Activated CD4-positive, alpha-beta T cell treated with anti-CD3 and anti-CD28 coated beads, Interleukin-2, amount 50 U/mL, for 4 hours (primary cell): ENCODE data around the gene AK8.

Source experiments
- DNase-seq, 2 experiments: peaks; one replicate each; pipeline ENCODE4 v3.0.0-alpha.2; 2020

Gene AK8

DNA sequence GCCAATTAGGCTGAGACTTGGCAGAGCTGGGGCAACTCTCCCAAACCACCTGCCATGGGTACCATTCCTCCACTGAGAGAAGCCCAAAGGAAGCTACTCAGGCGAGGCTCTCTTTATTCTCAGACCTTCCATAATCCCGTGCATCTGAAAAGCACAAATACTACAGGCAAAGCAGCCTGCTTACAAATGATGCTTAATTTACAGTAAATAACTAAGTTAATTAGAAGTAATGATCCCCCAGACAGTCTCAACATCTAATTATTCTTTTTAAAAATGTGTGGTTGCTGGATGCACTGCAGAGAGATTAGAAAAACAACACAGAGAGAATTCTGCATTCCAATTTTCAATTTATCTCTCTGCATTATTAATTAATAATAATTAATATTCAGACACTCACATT, 53.1 kb downstream of the AK8 start:
- no peak for DNase-seq

DNA sequence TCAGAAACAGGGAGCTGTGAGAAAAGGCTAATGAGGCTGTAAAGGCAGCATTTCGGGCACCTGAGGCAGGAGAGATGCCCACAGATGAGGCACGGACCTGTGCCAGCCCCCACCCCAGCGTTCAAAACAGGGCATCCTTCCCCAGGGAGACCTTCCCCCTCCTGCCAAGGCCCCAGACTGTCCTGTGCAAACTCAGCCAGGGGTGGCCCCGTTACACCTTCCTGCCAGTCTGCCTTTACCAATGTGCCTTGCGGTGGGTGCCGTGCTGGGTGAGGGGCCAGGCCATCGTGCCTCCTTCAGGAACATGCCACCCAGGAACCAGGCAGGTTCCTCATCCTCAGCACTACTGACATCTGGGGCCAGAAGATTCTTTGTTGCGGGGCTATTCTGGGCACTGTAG, 53.9 kb downstream of the AK8 start:
- no peak for DNase-seq

DNA sequence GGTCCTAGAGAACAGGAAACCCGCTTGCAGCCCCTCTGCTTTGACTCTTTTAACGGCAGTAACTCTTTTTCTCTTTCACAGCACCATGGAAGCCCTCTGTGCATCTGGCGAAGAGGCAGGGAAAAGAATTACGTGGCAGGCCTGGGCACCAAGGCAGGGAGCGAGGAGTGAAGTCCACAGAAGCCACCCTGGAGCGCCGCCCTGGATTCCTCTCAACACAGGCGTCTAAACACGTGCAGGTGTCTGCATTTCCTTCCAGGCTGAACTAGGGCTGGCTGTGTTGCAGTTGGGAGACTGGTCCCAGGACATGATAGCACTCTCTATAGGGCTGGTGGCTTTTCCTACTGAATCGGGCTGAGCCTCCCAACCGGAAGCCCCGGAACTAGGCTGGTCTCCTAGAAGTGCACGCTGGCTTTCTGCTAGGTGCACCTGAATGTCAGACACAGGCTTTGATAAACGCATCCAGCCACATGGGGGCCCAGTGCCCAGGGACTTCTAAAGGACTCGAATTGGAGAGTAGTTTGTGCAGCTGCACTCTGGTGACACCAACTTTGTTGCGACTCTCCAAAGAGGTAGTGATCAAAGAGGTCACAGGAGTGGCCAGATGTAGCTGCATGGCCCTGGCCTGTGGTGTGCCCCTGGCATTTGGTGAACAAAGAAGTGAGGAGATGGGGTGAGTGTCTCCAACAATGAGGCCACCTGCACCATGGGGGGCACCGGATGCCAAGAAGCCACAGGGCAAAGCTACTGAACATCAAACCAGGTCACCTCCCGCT, 54.5 kb downstream of the AK8 start:
- no peak for DNase-seq

DNA sequence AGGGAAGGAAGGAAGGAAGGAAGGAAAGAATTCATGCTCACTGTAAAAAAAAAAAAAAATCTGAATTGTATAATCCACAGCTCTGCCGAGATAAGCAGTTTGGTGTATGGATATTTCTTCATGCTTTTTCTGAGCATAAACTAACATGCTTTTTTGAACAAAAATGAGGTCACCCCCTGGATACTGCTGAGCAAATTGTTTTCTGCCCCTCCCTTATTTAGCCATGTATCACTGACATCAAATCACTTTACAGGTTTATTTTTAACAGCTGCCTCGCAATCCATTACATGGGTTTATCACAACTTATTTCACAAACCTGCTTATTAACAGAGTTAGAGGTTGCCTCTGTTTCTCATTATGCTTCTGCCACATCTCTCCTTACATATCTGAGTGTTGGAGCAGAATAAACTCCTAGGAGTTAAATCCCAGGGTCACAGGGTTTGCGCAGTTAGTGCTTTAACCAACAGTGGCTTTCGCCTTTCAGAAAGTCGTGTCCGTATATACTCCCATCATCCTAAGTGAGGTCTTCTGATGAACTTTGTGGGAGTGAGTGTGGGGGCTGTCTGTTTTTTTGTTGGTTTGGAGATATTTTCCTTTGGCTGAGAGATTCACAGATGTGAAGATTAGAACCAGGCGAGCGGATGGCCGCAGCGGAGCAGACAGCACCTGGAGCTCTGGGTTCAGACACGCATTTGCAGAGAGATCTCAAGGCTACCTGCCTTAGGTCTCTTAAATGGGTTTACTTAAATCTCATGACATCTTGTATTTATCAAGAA, 57.7 kb downstream of the AK8 start:
- DNase-seq, result no peak

DNA sequence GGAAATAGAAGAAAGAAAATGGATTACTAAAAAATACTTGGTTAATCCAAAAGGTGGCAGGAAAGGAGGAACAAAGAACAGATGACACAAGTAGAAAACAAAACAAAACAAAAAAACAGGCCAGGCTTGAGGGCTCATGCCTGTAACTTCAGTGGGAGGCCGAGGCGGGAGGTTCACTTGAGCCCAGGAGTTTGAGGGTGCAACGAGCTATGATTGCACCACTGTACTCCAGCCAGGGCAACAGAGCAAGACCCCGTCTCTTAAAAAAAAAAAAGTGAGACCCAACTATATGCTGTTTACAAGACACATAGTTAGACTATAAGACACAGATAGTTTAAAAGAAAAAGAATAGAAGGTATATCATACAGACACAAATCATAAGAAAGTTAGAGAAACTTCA, 59.5 kb downstream of the AK8 start:
- no peak for DNase-seq

DNA sequence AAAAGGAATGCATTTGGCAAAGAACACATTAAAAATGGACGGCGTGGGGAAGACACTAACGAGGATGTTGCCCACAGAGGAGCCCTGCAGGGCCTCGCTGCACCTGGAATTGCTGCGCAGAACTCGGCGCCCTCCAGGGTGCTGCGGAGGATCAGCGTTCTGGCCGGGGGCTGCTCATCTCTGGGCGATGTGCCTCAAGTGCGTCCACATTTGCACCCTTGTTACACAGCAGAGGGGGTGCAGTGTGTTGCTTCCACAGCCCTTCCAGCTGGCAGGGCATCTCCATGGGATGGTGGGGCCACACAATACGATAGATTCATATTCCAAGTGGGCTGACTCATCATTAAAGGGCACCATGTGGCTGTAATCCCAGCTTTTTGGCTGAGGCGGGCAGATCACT, 63.1 kb downstream of the AK8 start:
- DNase-seq, result no peak

DNA sequence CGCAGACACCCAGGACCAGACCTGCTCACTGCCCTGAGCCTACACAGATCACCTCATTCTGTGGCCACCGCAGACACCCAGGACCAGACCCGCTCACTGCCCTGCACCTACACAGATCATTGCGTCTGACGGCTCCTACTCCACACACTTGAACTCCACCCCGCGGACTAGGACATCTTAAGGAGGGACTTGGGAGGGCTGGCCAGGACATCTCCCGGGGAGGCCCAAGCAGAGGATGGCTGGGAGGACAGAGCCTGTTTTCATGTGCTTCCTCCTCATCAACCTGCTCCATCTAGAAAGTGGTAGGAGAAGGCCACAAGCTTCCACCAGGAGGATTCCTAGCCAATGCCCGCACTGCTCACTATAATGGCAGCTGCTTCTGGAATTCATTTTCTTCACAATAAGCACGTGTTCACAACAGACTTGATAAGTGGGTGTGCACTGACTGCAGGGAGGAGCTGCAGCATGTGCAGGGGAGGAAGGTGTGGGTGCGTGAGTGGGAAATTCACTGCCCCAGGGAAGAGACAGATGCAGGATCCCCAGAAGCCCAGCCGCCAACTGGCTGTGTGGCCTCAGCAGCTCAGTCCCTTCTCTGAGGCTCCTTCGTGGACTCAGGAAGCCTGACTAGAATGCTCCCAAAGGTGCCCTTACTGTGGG, 64.8 kb downstream of the AK8 start:
- DNase-seq, result no peak

DNA sequence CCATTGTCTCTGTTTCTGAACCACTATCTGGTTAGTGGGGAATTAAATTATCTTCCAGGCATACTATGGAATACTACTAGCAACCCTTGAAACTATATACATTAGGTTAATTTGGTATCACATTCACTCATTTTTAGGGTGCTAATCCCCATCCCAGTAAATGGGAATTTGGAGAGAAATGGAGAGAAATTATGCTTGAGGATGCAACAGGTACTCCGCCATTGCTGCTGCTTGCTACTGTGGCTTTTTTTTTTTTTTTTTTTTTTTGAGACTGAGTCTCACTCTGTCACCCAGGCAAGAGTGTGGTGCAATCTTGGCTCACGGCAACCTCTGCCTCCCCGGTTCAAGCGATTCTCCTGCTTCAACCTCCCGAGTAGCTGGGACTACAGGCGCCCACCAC, 66.1 kb downstream of the AK8 start:
- no peak for DNase-seq

DNA sequence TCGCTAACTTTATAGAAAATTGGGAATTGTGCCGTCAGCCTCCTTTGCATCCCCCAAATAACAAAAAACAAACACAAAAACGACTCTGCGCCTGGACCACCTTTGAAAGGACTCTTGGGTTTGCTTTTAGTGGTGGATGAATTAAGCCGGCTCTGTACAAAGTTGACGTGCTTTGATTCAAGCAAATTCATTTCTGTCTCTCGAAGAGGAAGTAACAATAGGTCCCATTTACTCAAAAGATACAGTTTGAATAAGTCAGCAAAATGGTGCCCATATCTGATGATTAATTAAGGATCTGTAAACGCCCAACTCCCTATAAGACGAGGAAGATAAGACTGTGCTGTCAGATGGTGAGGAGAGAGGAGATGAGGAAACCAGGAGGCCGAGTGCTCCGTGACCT, 67.8 kb downstream of the AK8 start:
- DNase-seq, result no peak

DNA sequence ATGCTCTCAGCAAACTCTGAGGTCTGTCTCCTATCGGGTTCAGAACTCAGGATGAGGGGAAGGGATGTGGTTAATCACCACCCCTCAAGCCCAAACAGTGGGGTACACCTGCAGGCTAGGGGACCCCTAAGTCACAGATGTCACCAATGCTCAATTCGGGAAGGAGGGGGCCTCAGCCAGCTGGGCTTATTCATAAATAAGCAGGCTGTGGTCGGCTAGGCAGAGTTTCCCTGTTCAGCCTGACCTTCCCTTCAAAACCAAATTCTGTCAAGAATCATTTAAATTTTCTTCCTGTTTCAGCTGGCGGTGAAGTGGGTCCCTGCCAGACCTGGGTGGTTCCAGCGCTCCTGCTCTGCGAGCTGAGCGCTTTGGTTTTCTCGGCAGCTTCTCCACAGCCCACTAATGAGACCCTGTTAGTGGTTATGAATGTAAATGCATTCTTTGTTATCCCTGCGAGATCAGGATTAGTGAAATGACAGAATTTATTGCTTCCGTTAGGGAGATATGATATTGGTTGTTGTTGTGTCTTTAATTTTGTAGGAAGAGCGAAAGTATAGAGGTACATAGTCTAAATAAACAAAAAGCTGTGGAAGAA, 68.3 kb downstream of the AK8 start:
- no peak for DNase-seq

DNA sequence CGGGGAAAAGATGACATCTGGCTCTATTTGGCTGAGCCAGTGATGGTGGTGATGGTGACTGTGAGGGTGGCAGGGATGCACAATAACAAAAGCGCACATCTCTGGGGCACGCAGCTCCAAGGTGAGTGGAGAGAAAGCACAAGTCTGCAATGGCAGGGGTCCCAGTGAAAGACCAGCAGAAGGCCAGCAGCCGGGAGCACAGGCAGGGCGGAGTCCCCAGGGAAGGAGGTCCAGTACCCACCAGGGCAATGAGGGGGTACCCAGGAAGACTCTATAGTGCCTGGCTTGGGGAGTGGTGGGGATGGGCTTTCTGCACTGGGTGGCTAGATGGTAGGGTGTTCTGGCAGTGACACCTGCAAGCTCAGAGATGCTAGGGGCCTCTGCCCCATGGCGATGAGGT, 69.4 kb downstream of the AK8 start:
- no peak for DNase-seq

DNA sequence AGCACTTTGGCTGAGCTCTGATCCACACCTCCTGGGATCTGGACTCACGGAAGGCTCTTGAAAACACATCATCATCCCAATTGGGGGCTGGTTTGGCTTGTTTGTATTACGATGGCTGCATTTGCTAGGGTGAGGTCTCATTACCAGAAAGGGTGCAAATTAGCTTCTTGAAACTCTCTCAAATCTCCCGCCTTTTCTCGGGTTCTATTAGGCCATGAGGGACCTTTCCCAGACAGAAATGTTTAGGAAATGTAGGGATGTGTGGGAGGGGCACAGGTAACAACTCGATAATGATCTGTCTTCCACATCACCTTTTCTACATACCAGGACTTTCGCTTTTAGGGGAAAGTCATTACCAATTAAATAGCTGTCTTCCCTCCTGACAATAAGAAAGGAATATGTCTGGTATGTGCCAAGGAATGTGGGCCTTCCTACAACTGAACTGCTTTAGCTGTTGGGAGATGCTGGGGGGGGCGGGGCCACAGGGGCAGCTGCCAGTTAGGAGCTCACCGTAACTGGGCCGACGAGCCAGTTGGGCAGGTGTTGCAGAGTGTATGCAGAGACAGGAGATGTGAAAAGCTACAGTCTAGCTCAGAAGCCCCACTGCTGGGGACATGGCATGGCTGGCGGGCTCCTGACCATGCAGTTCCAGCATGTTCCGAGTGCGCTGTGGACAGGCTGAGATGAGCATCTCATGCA, 71.2 kb downstream of the AK8 start:
- no peak for DNase-seq

DNA sequence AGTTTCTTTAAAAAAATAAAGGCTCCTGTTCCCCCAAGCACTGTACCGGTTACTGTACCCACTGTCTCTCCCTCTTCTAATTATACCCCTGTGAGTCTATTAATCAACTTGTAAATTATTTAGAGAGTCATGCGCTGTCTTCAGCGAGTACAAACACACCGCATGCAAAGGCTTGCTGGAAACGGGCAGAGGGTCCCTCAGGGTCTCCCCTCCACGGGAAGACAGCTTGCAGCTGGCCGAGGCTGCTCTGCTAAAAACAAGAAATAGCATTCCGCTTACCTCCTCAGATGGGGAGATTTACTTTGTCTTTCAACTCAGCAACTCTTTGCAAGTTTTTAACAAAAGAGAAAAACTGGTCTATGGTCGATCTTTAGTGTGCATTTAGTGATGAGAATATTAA, 71.8 kb downstream of the AK8 start:
- no peak for DNase-seq

DNA sequence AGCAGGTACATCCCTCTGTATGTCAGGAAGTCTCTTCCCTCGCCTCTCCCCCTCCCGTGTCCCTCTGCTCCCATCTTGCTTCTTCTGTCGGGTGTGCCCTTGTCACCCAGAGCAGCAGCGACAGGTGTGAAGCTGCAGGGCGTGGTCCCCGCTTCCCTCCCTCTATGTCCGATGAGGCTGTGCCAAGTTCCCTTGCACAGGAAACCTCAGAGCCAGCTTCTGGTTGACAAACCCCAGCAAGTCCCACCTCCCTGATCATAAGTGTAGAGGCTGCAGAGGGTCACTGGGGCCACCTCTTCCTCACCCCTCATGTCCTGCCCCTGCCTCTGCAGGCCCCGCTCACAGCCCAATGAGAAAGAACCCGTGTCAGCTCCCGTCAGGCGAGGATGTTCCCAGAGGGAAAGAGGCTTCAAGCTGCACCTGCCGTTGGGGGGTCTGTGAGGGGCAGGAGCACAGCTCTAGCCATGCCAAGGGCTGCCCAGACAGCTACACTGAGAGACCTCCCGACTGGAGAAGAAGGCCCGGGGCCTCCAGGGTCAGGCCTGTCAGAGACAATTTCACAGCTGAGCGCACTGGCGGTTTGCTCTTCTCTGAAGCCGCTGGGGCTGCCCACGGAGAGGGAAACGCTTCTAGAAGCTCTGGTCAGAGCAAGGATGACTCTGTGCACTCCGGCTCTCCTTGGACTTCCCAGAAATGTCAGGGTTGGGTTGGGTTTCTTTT, 73.3 kb downstream of the AK8 start:
- no peak for DNase-seq

DNA sequence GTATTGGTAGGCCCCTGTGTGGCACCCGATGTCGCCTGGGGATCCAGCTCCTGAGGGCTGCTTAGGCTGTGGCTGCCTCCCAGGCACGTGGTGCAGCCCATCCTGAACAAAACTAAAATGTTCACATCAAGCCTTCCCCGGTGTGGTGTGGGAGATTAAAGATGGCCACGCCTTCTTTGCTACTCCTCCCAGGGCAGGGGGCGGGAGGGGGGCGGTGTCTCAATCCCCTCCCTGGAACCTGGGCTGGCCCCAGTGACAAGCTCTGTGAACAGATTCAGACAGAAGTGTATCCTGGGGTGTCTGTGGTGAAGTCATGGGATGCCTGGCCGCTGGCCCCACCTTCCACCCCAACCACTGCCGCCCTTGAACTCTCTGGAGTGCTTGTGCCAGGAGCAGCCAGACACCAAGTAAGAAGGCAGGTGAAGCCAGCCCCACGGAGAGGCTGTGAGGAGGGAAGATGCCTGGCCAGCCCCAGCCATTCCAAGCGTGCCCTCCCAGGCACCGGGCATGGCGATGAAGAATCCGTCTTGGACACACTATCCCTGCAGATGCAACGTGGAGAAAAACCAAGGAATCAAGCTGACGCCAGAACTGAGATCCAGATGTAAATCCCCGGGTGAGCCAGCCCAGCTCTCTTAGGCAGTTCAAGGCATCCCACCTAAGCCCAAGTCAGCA, 75.8 kb downstream of the AK8 start:
- DNase-seq, result no peak

DNA sequence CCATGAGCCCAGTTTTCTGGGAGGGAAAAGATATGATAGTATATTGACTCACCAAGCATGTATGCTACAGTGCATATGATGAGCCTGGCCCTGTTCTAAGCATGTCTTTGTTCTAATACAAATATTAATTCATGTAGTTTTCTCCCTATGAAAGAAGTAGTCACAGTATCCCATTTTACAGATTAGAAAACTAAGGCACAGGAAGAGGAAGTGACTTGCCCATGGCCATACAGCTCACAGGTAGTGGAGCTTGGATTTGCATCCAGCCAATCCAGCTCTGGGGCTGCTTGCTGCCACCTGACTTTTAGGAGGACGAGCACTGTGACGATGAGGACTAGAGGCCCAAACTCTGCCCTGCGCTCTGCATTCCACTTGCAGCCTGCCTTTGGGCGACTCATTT, 76.4 kb downstream of the AK8 start:
- DNase-seq, result no peak

DNA sequence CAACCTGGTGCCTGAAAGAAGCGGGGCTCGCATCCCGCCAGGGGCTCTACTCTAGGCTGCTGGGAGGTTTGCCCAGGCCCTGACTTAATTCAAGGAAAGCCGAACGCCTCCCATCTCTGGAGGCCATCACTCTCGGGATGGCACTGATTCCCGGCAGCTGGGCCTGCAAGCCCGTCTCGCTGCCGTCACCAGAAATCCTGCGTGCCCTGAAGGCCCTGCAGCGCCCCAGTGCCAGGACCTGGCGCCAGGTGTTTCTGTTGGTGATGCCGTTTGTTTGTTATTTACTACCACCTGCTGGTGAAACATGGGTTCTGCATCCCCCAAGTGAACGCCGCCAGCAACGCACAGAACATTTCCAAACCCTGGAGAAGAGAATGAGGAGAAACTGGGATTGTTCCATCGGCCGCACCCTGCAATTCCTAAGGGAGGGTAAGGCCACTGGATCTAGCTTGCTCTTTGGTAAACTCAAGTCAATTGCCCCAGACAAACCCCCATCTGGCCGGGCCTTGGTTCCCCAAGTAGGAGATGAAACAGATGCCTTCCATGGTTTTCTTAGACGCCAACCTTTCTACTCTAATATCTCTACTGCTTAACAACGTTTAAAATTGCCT, 77.9 kb downstream of the AK8 start:
- peak; percentile 56 to 57 for DNase-seq

DNA sequence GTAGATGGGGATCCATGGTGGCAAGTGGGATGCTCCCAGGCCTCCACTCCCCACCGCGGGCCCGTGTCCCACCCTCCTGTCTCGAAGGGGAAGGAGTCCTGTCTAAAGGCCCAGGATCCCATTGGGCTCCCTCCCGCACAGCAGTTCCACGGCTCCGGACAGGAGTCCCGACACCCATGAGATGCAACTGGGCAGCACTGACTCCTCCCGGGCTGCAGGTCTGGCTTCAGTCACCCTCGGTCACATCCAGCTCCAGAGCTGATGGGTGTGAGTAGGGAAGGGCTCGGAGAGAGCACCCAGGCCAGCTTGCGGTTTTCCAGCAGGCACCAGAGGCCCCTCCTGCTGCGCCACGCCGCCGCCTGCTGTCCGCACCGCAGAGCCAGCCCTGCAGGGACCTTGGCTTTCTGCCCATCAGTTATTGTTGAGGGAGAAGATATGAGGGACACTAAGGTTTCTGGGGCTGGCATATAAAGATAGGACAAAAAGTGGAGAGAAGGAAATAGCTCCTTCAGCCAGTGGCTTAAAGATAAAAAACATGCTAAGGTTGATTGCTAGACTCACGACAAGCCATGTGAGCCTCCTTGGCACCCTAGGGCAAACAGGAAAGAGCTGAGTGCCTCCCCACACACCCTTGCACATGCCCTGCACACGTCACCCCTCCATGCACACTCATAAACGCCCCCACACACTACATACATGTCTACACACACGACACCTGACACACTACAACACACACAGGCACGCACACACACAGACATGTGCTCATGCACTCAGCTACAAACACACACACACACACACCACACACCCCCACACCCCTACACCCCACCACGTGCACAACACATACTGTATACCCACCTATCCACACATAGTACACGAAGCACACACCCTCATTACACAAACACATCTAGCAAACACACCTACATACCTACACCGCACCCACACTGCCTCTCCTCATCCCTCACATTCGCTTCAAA, 79.0 kb downstream of the AK8 start:
- DNase-seq, result no peak

DNA sequence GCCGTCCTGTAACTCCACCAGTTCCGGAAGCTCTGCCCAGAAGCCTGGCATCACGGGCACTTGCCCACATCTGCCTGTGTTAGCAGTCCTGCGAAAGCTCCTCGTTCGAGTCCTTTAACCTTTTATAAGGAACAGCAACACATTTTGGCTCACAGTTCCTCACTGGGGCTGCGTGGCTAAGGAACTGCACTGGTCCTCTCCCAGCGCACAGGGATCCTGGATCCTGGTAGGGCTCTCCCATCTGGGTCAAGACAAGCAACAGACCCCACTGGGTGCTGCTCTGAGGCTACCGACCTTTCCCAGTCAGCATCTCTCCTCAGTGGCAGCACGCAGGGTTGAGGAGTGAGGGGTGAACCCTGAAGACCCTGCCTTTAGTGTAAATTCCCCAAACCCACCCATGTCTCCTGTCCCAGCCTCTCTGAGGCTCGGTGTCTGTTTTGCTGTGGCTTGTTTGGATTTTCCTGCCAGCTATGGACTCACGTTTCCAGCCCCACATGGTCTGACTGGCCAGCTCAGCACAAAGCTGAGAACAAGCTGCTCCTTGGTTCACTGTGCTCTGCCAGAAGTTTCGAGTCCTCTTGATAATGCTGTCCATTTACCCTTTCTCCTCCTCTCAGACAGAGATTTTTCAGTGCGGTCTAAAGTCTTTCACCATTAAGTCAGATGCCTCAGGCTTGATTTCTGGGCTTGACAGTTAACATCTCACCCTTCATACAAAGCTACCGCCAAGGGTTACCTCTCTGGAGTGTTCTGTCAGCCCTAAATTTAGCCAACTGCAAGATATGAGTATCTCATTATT, 80.0 kb downstream of the AK8 start:
- DNase-seq, result no peak
